ENCODE measurements around the gene CSMD2.

CSMD2 gene

DNA sequence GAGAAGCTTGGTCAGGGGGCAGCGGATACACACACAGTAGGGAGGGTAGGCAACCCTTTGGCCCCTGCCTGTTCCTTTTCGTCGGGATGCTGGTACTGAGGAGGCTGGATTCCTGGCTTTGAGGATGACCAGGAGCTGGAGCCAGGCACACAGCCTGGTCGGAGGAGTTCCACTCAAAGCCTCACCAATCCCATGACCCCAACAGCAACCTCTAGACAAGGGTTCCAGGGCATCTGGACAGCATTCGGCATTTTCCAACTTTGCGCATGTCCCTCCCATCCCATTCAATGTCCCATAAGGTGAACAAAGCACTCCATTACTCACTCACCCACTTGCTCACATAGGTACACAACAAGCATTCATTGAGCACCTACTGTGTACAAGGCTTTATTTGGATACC, 343.7 kb downstream of the CSMD2 start:
- H3K4me1 ChIP-seq (ENCODE audit: low read length) = no peaks in the 10 kb centered on the region
- H3K9ac ChIP-seq (ENCODE audit: low read length) = no peak overlapping the region
- no peak overlapping the region for H3K4me2 ChIP-seq (ENCODE audit: low read depth, low read length)
- peaks cover 43% of the 10 kb centered on the region for H3K27me3 ChIP-seq (replicated peaks; ENCODE audit: insufficient read depth, low read length)
- no peaks in the 10 kb centered on the region for H3F3A ChIP-seq (ENCODE audit: insufficient read depth, low read length)
- no peaks in the 10 kb centered on the region for H3K9me2 ChIP-seq (replicated peaks; ENCODE audit: insufficient read depth, low read length)
- H3K79me2 ChIP-seq (ENCODE audit: low read length) = no peaks in the 10 kb centered on the region
- H4K20me1 ChIP-seq (ENCODE audit: insufficient read depth, low read length) = no peaks in the 10 kb centered on the region
- H2AFZ ChIP-seq (ENCODE audit: low read length) = no peak overlapping the region
- H3K9me3 ChIP-seq (replicated peaks; ENCODE audit: insufficient read depth, low read length) = no peaks in the 10 kb centered on the region
- no peak for TF ChIP-seq EZH2phosphoT487 (IDR thresholded peaks at IDR 0.05; ENCODE audit: low read length)
- H3K27ac ChIP-seq (ENCODE audit: low read length) = no peak overlapping the region
- no peak overlapping the region for H3K4me3 ChIP-seq (ENCODE audit: low read length)
- no peaks in the 10 kb centered on the region for H3K36me3 ChIP-seq (replicated peaks; ENCODE audit: insufficient read depth, low read length)
- DNase-seq = no peak

- H2AFZ ChIP-seq (ENCODE audit: low read length) = no peak overlapping the region
- no peaks in the 10 kb centered on the region for H4K20me1 ChIP-seq (ENCODE audit: insufficient read depth, low read length)
- H3K4me3 ChIP-seq (ENCODE audit: low read length) = no peak overlapping the region
- H3K9me2 ChIP-seq (replicated peaks; ENCODE audit: insufficient read depth, low read length) = no peaks in the 10 kb centered on the region
- H3F3A ChIP-seq (ENCODE audit: insufficient read depth, low read length) = no peaks in the 10 kb centered on the region
- H3K27me3 ChIP-seq (replicated peaks; ENCODE audit: insufficient read depth, low read length) = peaks cover 48% of the 10 kb centered on the region
- DNase-seq = no peak
- TF ChIP-seq CTCF (IDR thresholded peaks at IDR 0.05; ENCODE audit: low read length) (no peak), EZH2 (optimal IDR thresholded peaks at IDR 0.05; ENCODE audit: low read depth, low read length) (no peak), EZH2phosphoT487 (IDR thresholded peaks at IDR 0.05; ENCODE audit: low read length) (no peak)
- no peaks in the 10 kb centered on the region for H3K79me2 ChIP-seq (ENCODE audit: low read length)
- H3K27ac ChIP-seq (ENCODE audit: low read length) = no peak overlapping the region
- no peaks in the 10 kb centered on the region for H3K9me3 ChIP-seq (replicated peaks; ENCODE audit: insufficient read depth, low read length)
- H3K36me3 ChIP-seq (replicated peaks; ENCODE audit: insufficient read depth, low read length) = no peaks in the 10 kb centered on the region
- H3K4me2 ChIP-seq (ENCODE audit: low read depth, low read length) = no peak overlapping the region
- no peaks in the 10 kb centered on the region for H3K4me1 ChIP-seq (ENCODE audit: low read length)
- no peak overlapping the region for H3K9ac ChIP-seq (ENCODE audit: low read length)
Observed at GRCh38 chr1:33820804-33821203, 344.2 kb downstream of the CSMD2 start.

GRCh38 chr1:33819913-33820311, 345.1 kb downstream of the CSMD2 start:
- H3K36me3 ChIP-seq (replicated peaks; ENCODE audit: insufficient read depth, low read length) = no peaks in the 10 kb centered on the region
- H3K9me2 ChIP-seq (replicated peaks; ENCODE audit: insufficient read depth, low read length) = no peaks in the 10 kb centered on the region
- no peak overlapping the region for H3K4me2 ChIP-seq (ENCODE audit: low read depth, low read length)
- H3K27ac ChIP-seq (ENCODE audit: low read length) = no peak overlapping the region
- DNase-seq = no peak
- no peaks in the 10 kb centered on the region for H3F3A ChIP-seq (ENCODE audit: insufficient read depth, low read length)
- no peaks in the 10 kb centered on the region for H3K4me1 ChIP-seq (ENCODE audit: low read length)
- no peaks in the 10 kb centered on the region for H4K20me1 ChIP-seq (ENCODE audit: insufficient read depth, low read length)
- H3K27me3 ChIP-seq (replicated peaks; ENCODE audit: insufficient read depth, low read length) = peaks cover 55% of the 10 kb centered on the region
- H3K4me3 ChIP-seq (ENCODE audit: low read length) = no peak overlapping the region
- no peak overlapping the region for H2AFZ ChIP-seq (ENCODE audit: low read length)
- no peaks in the 10 kb centered on the region for H3K9me3 ChIP-seq (replicated peaks; ENCODE audit: insufficient read depth, low read length)
- TF ChIP-seq EZH2phosphoT487 (IDR thresholded peaks at IDR 0.05; ENCODE audit: low read length) = no peak
- no peak overlapping the region for H3K9ac ChIP-seq (ENCODE audit: low read length)
- H3K79me2 ChIP-seq (ENCODE audit: low read length) = no peaks in the 10 kb centered on the region

- Histone ChIP-seq H3K4me1 (ENCODE audit: low read length) (no peaks in the 10 kb centered on the region), H3K4me2 (ENCODE audit: low read depth, low read length) (no peak overlapping the region), H3F3A (ENCODE audit: insufficient read depth, low read length) (no peaks in the 10 kb centered on the region), H3K27ac (ENCODE audit: low read length) (no peak overlapping the region), H3K9me2 (replicated peaks; ENCODE audit: insufficient read depth, low read length) (no peaks in the 10 kb centered on the region), H2AFZ (ENCODE audit: low read length) (no peak overlapping the region), H3K36me3 (replicated peaks; ENCODE audit: insufficient read depth, low read length) (no peaks in the 10 kb centered on the region), H3K27me3 (replicated peaks; ENCODE audit: insufficient read depth, low read length) (peaks cover 54% of the 10 kb centered on the region), H3K4me3 (ENCODE audit: low read length) (no peak overlapping the region), H3K9me3 (replicated peaks; ENCODE audit: insufficient read depth, low read length) (no peaks in the 10 kb centered on the region), H3K9ac (ENCODE audit: low read length) (no peak overlapping the region), H4K20me1 (ENCODE audit: insufficient read depth, low read length) (no peaks in the 10 kb centered on the region), H3K79me2 (ENCODE audit: low read length) (no peaks in the 10 kb centered on the region)
- TF ChIP-seq EZH2 (optimal IDR thresholded peaks at IDR 0.05; ENCODE audit: low read depth, low read length) (no peak), CTCF (IDR thresholded peaks at IDR 0.05; ENCODE audit: low read length) (no peak), EZH2phosphoT487 (IDR thresholded peaks at IDR 0.05; ENCODE audit: low read length) (no peak)
- no peak for DNase-seq
Observed at GRCh38 chr1:33819290-33819912, 345.6 kb downstream of the CSMD2 start.

Measured in MM.1S (cell line).